Heart right ventricle (tissue), 16 donors: ENCODE results near the gene MAN2B1. TPM values are rescaled to one million over a fixed set of nuclear protein-coding genes. Genes with fewer than 3 reads are reported as not detected.
A peak's percentile ranks its signal among the peaks of the same experiment; 100 is the strongest.

Experiments used
- ATAC-seq, 8 donors: fragments of 200-7000 bp; cut with Tn5 transposase; one replicate each; pipeline ENCODE4 v1.9.1; 2020; ENCODE audit warnings: mild to moderate bottlenecking in 8 of 8, moderate library complexity in 8 of 8, moderate number of reproducible peaks in 1 of 8
- DNase-seq, 2 donors: peaks; one replicate each; pipeline ENCODE4 v3.0.0-alpha.2; 2020
- H3K27ac ChIP-seq, 10 donors: fragments of 200-600 bp; sonication (generic) in 2 of 10; one replicate each; pipeline versions ENCODE4 v1.5.0 to v1.8.0; 2020 to 2022; ENCODE audit warnings: mild to moderate bottlenecking in 3 of 10
- H3K27me3 ChIP-seq, 7 donors: fragments of 200-600 bp; one replicate each; pipeline ENCODE4 v1.8.0; 2021 to 2022; ENCODE audit warnings: mild to moderate bottlenecking in 2 of 7
- H3K36me3 ChIP-seq, 9 donors: fragments of 200-600 bp; sonication (generic) in 1 of 9; one replicate each; pipeline versions ENCODE4 v1.5.0 to v1.8.0; 2020 to 2022; ENCODE audit warnings: mild to moderate bottlenecking in 2 of 9
- H3K4me1 ChIP-seq, 9 donors: fragments of 200-600 bp; sonication (generic) in 1 of 9; one replicate each; pipeline versions ENCODE4 v1.5.0 to v1.8.0; 2020 to 2022; ENCODE audit warnings: mild to moderate bottlenecking in 4 of 9
- H3K4me3 ChIP-seq, 10 donors: fragments of 200-600 bp; sonication (generic) in 2 of 10; one replicate each; pipeline versions ENCODE4 v1.5.0 to v1.8.0; 2020 to 2022; ENCODE audit warnings: mild to moderate bottlenecking in 7 of 10, moderate library complexity in 2 of 10
- H3K9me3 ChIP-seq, 11 donors: fragments of 200-600 bp in 10 of 11; sonication (generic) in 2 of 11; one replicate each; pipeline versions ENCODE4 v1.5.0 to v1.8.0; 2013 to 2022; ENCODE audit warnings: mild to moderate bottlenecking in 2 of 11, control low read depth in 1 of 11, moderate library complexity in 1 of 11
- CTCF ChIP-seq, 9 donors: fragments of 200-600 bp; sonication (generic) in 2 of 9; IDR thresholded peaks; one replicate each; pipeline versions ENCODE4 v1.5.0 to v1.8.0; 2021 to 2022; ENCODE audit warnings: antibody characterized with exemption in 9 of 9, mild to moderate bottlenecking in 5 of 9, moderate library complexity in 1 of 9
- WGBS, 2 donors: extraction: QIAGEN DNeasy Blood & Tissue Kit; methylation state at CpG; one replicate each; pipeline ENCODE4 v1.1.7; 2013; ENCODE audit warnings: inconsistent platforms in 1 of 2; 5-methylcytosine and 5-hydroxymethylcytosine counted together
- intact Hi-C, 10 donors: fragments of 100-400 bp; cut with DNase I; formaldehyde crosslinking; loops; one replicate each; pipeline versions ENCODE4 v1.11.1 to v1.14.2; 2022
- polyA plus RNA-seq, 2 donors: library from polyadenylated mRNA; stranded (reverse); fragments of 200-250 nt; gene quantifications; one replicate each; pipeline ENCODE4 v1.2.3, GENCODE V29; 2013
- total RNA-seq, 10 donors: library from RNA; stranded (reverse); fragmentation: NEBNext Ultra II Directional in 3 of 10; extraction: Animal tissue kit (Norgen Biotek cat#: 25700) in 3 of 10; gene quantifications; one replicate each; pipeline versions ENCODE4 v1.2.1 to v1.2.4, GENCODE V29; 2021 to 2023
- donor health status: Arrhythmogenic right ventricular cardiomyopathy.
- donor health status: ischemic (EF 13 %, LVEDD 7.1; RV severe dilation, severe dysfunction).
- donor health status: healthy with polysubstance abuse.
- donor health status: DM: no; HTN: yes; CAD: no.
- donor health status: DM: no; HTN: no; CAD: no.
- donor health status: ischemic (EF 25% LVEDD 6.9; RV normal size, moderate dysfunction).
- donor health status: ischemic (EF 25% LVEDD 5.7; RV mildly dilated, moderate dysfunction).
- donor health status: healthy.
- donor health status: DM: yes; HTN: yes; CAD: no.
- donor health status: Ischemic cardiomyopathy.
- donor health status: ischemic (EF 35%, LVEDD 5.7; RV mildly dilated, moderate dysfunction).
- donor health status: nonischemic (EF 11% LVEDD 7.7; RV severe dilation, severe dysfunction).
- donor health status: DM: yes; HTN: yes; CAD: no.
- donor health status: PGD.
- donor health status: ischemic (EF 29% LVEDD 5.4; RV normal size, mild dysfunction).
- donor health status: nonischemic (EF 23%, LVEDD 6.1; RV moderate dilation, normal function).

Gene MAN2B1
- total and polyA plus RNA-seq, 12 donors, result 14.2 to 89.9 (median 25.5) TPM

GRCh38 chr19:12617646-12618045 lies 48.9 kb downstream of the MAN2B1 start:
- Histone ChIP-seq H3K9me3 (no peaks in the 10 kb centered on the region), H3K4me3 (no peak overlapping the region), H3K27me3 (no peaks in the 10 kb centered on the region), H3K4me1 (peaks cover 0 to 66% (median 32%) of the 10 kb centered on the region in 9 donors), H3K36me3 (peaks cover 0 to 47% (median 12%) of the 10 kb centered on the region in 9 donors), H3K27ac (no peak overlapping the region)
- intact Hi-C loops, result no loop called here
- no peak for TF ChIP-seq CTCF (IDR thresholded peaks at IDR 0.05)
- DNase-seq, result no peak
- ATAC-seq, result no peak
- 76 to 90% methylated on average over 4 of the region's 4 CpGs for WGBS, 2 donors

- peak; percentile 79 to 88 (median 84) for ATAC-seq
- peak; percentile 61 to 86 for DNase-seq
- intact Hi-C loops, result no loop called here
- WGBS, 2 donors, result 0 to 1% methylated on average over 10 of the region's 10 CpGs
- Histone ChIP-seq H3K4me3 (peak overlapping the region; percentile 78 to 100 (median 97)), H3K36me3 (peaks cover 0 to 66% (median 12%) of the 10 kb centered on the region in 9 donors), H3K27me3 (no peaks in the 10 kb centered on the region), H3K4me1 (peaks cover 0 to 57% (median 43%) of the 10 kb centered on the region in 9 donors), H3K27ac (peak overlapping the region; percentile 86 to 99 (median 97)), H3K9me3 (no peaks in the 10 kb centered on the region)
- no peak for TF ChIP-seq CTCF (IDR thresholded peaks at IDR 0.05)
Measured at GRCh38 chr19:12611361-12611699, 55.2 kb downstream of the MAN2B1 start.

GRCh38 chr19:12610540-12611360 lies 55.8 kb downstream of the MAN2B1 start, which contains the start of the genes ZNF490 and ZNF791:
ZNF490 (minus strand) TSS chr19:12610813; CDS start chr19:12610680, 133 bp downstream.
ZNF791 (plus strand) TSS chr19:12610920; CDS start chr19:12611080, 160 bp downstream.
- H3K27me3 ChIP-seq, result no peaks in the 10 kb centered on the region
- WGBS, 2 donors, result 1% methylated on average over 61 of the region's 61 CpGs
- peak within 1 kb of the TSS; percentile 78 to 100 (median 97) for H3K4me3 ChIP-seq
- no peaks in the 10 kb centered on the region for H3K9me3 ChIP-seq
- ATAC-seq (peak; percentile 99 to 100 (median 99)), DNase-seq (peak; percentile 95 to 99)
- H3K4me1 ChIP-seq, result peaks cover 0 to 51% (median 38%) of the 10 kb centered on the region in 9 donors
- H3K27ac ChIP-seq, result peak within 1 kb of the TSS; percentile 86 to 99 (median 97)
- H3K36me3 ChIP-seq, result peaks cover 0 to 66% (median 12%) of the 10 kb centered on the region in 9 donors
- intact Hi-C loops, result no loop called here
- TF ChIP-seq CTCF (IDR thresholded peaks at IDR 0.05), result peak in 1 of 9 donors; percentile 12

- DNase-seq, result no peak
- no peak for ATAC-seq
- Histone ChIP-seq H3K27ac (no peak overlapping the region), H3K4me3 (no peak overlapping the region), H3K36me3 (peaks cover 0 to 72% (median 12%) of the 10 kb centered on the region in 9 donors), H3K4me1 (peaks cover 0 to 26% (median 21%) of the 10 kb centered on the region in 9 donors), H3K9me3 (no peaks in the 10 kb centered on the region), H3K27me3 (no peaks in the 10 kb centered on the region)
- intact Hi-C loops, result no loop called here
- TF ChIP-seq CTCF (IDR thresholded peaks at IDR 0.05), result no peak
- WGBS, 2 donors, result 92 to 95% methylated on average over 3 of the region's 3 CpGs
Measured at GRCh38 chr19:12607631-12608030, 58.9 kb downstream of the MAN2B1 start.
